HepG2 (cell line): ENCODE data around the gene PPP6R2.
A peak's percentile ranks its signal among the peaks of the same experiment; 100 is the strongest.

Experiments used
- CEBPB ChIP-seq: IDR thresholded peaks from 2 replicates; pipeline ENCODE4 v1.6.1; 2011; ENCODE audit warnings: low read depth, low read length, improper control_type of control experiment, borderline replicate concordance
- EZH2 ChIP-seq: conservative IDR thresholded peaks from 2 replicates; pipeline ENCODE4 v1.6.1; 2012; ENCODE audit warnings: mild to moderate bottlenecking, low read depth, low read length, moderate library complexity
- HNRNPL ChIP-seq: fragments of 200-400 bp; formaldehyde crosslinking; IDR thresholded peaks from 2 replicates; pipeline ENCODE4 v1.6.1; 2017; ENCODE audit warnings: mild to moderate bottlenecking, low read depth, low read length
- POLR2A ChIP-seq, 2 experiments: IDR thresholded peaks; 2 replicates each; pipeline ENCODE4 v1.6.1; 2011; ENCODE audit warnings: low read depth in 2 of 2, low read length in 2 of 2, mild to moderate bottlenecking in 1 of 2, moderate library complexity in 1 of 2; ENCODE audit not compliant: insufficient read depth in 1 of 2
- SIN3A ChIP-seq: IDR thresholded peaks from 2 replicates; pipeline ENCODE4 v1.6.1; 2011; ENCODE audit warnings: low read depth, mild to moderate bottlenecking, control low read depth, low read length, borderline replicate concordance
- ZFP36 ChIP-seq: fragments of 150-350 bp; IDR thresholded peaks from 2 replicates; pipeline ENCODE4 v1.6.1; 2018; ENCODE audit warnings: borderline replicate concordance, low read length, low read depth; ENCODE audit not compliant: partially characterized antibody
- ZNF24 ChIP-seq: fragments of 450-650 bp; IDR thresholded peaks from 2 replicates; pipeline ENCODE4 v1.6.1; 2017; ENCODE audit warnings: antibody characterized with exemption, mild to moderate bottlenecking
- ZNF749 ChIP-seq: sonication (generic); formaldehyde crosslinking; IDR thresholded peaks from 2 replicates; pipeline ENCODE4 v1.8.0; 2022; ENCODE audit warnings: mild to moderate bottlenecking, missing genetic modification reagents, moderate library complexity, borderline replicate concordance
- ZNF782 ChIP-seq: sonication (generic); formaldehyde crosslinking; IDR thresholded peaks from 2 replicates; pipeline ENCODE4 v1.4.0; 2020; ENCODE audit warnings: missing genetic modification reagents, mild to moderate bottlenecking, borderline replicate concordance
- TF ChIP-seq, protein P1 (sequence below): sonication (generic); formaldehyde crosslinking; IDR thresholded peaks from 2 replicates; pipeline ENCODE4 v1.5.0; 2020; ENCODE audit warnings: mild to moderate bottlenecking, missing genetic modification reagents, moderate library complexity

DNA sequence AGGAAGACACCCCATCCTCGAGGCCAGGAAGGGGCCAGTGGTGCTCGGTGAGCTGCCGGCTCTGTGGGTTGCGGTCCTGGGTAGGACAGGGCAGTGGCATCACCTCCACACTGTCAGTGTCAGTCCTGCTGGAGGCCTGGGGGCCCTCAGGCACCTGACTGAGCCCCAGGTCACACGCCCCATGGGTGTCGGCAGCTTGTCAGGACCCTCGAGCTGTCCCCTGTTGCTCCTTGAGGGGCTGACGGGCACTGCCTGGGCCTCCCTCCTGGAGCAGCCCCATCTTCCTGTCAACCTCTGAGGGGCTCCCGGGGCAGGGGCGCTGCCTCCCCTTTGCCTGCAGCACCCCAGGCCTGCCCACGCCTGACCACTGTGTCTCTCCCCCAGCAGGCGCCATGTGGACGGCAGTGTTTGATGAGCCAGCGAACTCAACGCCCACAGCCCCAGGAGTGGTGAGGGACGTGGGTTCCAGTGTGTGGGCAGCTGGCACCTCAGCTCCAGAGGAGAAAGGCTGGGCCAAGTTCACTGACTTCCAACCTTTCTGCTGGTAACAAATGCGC is 96.3 kb downstream of the PPP6R2 start:
- TF ChIP-seq SIN3A (no peak), HNRNPL (no peak), EZH2 (no peak), ZNF749 (CRISPR knock-in tag) (no peak), ZFP36 (no peak), CEBPB (no peak), ZNF782 (CRISPR knock-in tag) (no peak), ZNF24 (no peak), POLR2A (IDR thresholded peaks at IDR 0.05; ENCODE audit: insufficient read depth in 1 of 2, low read depth in 2 of 2, low read length in 2 of 2) (0 out of 4 replicates have a peak, but pooled peaks of 1 of the 2 experiments have one; percentile 8)
- TF ChIP-seq, protein P1, sequence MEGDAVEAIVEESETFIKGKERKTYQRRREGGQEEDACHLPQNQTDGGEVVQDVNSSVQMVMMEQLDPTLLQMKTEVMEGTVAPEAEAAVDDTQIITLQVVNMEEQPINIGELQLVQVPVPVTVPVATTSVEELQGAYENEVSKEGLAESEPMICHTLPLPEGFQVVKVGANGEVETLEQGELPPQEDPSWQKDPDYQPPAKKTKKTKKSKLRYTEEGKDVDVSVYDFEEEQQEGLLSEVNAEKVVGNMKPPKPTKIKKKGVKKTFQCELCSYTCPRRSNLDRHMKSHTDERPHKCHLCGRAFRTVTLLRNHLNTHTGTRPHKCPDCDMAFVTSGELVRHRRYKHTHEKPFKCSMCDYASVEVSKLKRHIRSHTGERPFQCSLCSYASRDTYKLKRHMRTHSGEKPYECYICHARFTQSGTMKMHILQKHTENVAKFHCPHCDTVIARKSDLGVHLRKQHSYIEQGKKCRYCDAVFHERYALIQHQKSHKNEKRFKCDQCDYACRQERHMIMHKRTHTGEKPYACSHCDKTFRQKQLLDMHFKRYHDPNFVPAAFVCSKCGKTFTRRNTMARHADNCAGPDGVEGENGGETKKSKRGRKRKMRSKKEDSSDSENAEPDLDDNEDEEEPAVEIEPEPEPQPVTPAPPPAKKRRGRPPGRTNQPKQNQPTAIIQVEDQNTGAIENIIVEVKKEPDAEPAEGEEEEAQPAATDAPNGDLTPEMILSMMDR (CRISPR knock-in tag) = no peak; the same call in 1 of the 2 replicates
